GM21526 (cell line): ENCODE measurements around the gene TNNI3K.
A peak's percentile ranks its signal among the peaks of the same experiment; 100 is the strongest.

ENCODE experiments used
- ATAC-seq: cut with Tn5 transposase; IDR thresholded peaks from one replicate; pipeline ENCODE4 v1.9.1; 2021; ENCODE audit warnings: moderate library complexity; ENCODE audit not compliant: unreplicated experiment, low FRiP score

Gene TNNI3K

GRCh38 chr1:74429580-74429979, 194.4 kb downstream of the TNNI3K start:
- no peak for ATAC-seq

- no peak for ATAC-seq
These were observed 195.3 kb downstream of the TNNI3K start for GRCh38 chr1:74430342-74430934.

- no peak for ATAC-seq
These were observed 196.3 kb downstream of the TNNI3K start for GRCh38 chr1:74431531-74431930.

- ATAC-seq = no peak
These were observed 197.1 kb downstream of the TNNI3K start for GRCh38 chr1:74432325-74432724.

- ATAC-seq = no peak
These were observed 199.1 kb downstream of the TNNI3K start for GRCh38 chr1:74434321-74434720.

GRCh38 chr1:74436078-74436477, 200.9 kb downstream of the TNNI3K start:
- ATAC-seq = peak; percentile 55

GRCh38 chr1:74437035-74437434, 201.8 kb downstream of the TNNI3K start:
- ATAC-seq = no peak

- ATAC-seq = no peak
These were observed 216.8 kb downstream of the TNNI3K start for GRCh38 chr1:74452035-74452434.

- ATAC-seq = no peak
These were observed 218.1 kb downstream of the TNNI3K start for GRCh38 chr1:74453277-74453676.

- ATAC-seq = no peak
These were observed 220.2 kb downstream of the TNNI3K start for GRCh38 chr1:74455390-74455789.

GRCh38 chr1:74457253-74457652, 222.1 kb downstream of the TNNI3K start:
- ATAC-seq = no peak

- ATAC-seq = peak; percentile 57
These were observed 228.3 kb downstream of the TNNI3K start for GRCh38 chr1:74463333-74463988.

- no peak for ATAC-seq
These were observed 228.8 kb downstream of the TNNI3K start for GRCh38 chr1:74464037-74464436.

- ATAC-seq = no peak
These were observed 230.1 kb downstream of the TNNI3K start for GRCh38 chr1:74465193-74465681.

GRCh38 chr1:74467786-74468377, 232.7 kb downstream of the TNNI3K start:
- ATAC-seq = no peak

GRCh38 chr1:74468982-74469603, 233.9 kb downstream of the TNNI3K start:
- no peak for ATAC-seq

GRCh38 chr1:74470251-74470650, 235.1 kb downstream of the TNNI3K start:
- no peak for ATAC-seq

- ATAC-seq = no peak
These were observed 235.7 kb downstream of the TNNI3K start for GRCh38 chr1:74470936-74471335.

GRCh38 chr1:74471470-74471869, 236.3 kb downstream of the TNNI3K start:
- ATAC-seq = no peak

GRCh38 chr1:74474585-74474984, 239.4 kb downstream of the TNNI3K start:
- ATAC-seq = no peak

GRCh38 chr1:74478979-74479378, 243.8 kb downstream of the TNNI3K start:
- no peak for ATAC-seq
